Measurements from ENCODE around the gene MRPS16. TPM values are rescaled to one million over a fixed set of nuclear protein-coding genes. Genes with fewer than 3 reads are reported as not detected.

The MRPS16 gene
- polyA plus RNA-seq (74.6 and 80.6 TPM in 2 replicates), polyA minus RNA-seq (98.1 and 98.4 TPM in 2 replicates)

DNA sequence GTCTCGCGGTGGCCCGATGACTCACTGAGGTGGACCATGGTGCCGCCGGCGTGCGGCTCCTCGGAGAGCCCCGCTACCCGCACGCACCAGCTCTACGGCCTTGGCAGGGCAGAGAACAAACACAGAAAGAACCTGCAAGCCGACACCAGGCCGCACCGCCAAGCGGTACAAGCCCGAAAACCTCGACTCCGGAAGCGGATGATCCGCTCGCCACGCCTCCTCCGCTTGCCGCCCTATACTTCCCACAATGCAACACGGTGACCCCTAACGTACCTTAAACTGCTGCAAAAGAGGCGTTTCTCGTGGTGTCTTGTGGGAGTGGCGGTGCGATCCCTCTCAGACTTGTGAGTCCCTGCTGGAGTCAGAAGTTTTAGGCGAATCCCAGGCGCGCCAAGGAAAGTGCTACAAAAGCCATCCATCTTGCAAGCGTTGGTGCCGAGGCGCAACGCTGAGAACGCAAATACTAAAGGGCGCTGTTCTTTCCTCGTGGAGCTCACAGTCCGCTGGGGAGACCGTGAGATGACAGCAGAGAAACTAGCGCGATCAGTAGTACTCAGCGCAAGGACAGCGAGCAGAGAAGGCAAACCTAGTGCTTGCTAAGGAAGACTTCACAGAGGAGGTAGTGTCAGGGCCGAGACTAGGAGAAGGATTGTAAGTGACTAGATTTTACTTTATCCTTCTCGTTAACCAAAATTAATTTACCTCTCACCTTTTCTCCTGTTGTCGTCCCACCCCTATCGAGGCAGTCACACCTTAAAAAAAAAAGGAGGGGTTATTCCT lies at the start of gene MRPS16:
MRPS16 (minus strand) TSS at position 200 of the 780 bp plus-strand sequence; CDS start at position 38, 162 bp downstream.
- Histone ChIP-seq H3K9me2 (ENCODE audit: insufficient read depth, low read length) (no peaks in the 10 kb centered on the region), H3K4me2 (ENCODE audit: low read length) (peak within 1 kb of the TSS; percentile 99), H3K4me3 (ENCODE audit: low read length) (peak within 1 kb of the TSS; percentile 89), H4K20me1 (ENCODE audit: insufficient read depth) (no peaks in the 10 kb centered on the region), H3K36me3 (ENCODE audit: insufficient read depth, low read length) (no peaks in the 10 kb centered on the region), H3K27ac (ENCODE audit: low read length) (peak within 1 kb of the TSS; percentile 88), H3K9me3 (ENCODE audit: low read length) (no peaks in the 10 kb centered on the region), H3K79me2 (replicated peaks; ENCODE audit: insufficient read depth, low read length) (peaks cover 17% of the 10 kb centered on the region), H3K27me3 (ENCODE audit: insufficient read depth, low read depth, low read length) (no peaks in the 10 kb centered on the region), H3F3A (ENCODE audit: insufficient read depth, low read length, poor library complexity, severe bottlenecking) (no peaks in the 10 kb centered on the region), H3K9ac (ENCODE audit: low read length) (peak within 1 kb of the TSS; percentile 93), H2AFZ (ENCODE audit: low read depth, low read length) (peak within 1 kb of the TSS; percentile 93)
- TF ChIP-seq, protein P1, sequence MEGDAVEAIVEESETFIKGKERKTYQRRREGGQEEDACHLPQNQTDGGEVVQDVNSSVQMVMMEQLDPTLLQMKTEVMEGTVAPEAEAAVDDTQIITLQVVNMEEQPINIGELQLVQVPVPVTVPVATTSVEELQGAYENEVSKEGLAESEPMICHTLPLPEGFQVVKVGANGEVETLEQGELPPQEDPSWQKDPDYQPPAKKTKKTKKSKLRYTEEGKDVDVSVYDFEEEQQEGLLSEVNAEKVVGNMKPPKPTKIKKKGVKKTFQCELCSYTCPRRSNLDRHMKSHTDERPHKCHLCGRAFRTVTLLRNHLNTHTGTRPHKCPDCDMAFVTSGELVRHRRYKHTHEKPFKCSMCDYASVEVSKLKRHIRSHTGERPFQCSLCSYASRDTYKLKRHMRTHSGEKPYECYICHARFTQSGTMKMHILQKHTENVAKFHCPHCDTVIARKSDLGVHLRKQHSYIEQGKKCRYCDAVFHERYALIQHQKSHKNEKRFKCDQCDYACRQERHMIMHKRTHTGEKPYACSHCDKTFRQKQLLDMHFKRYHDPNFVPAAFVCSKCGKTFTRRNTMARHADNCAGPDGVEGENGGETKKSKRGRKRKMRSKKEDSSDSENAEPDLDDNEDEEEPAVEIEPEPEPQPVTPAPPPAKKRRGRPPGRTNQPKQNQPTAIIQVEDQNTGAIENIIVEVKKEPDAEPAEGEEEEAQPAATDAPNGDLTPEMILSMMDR (IDR thresholded peaks at IDR 0.05; ENCODE audit: poor library complexity, severe bottlenecking): no peak
- TF ChIP-seq EP300 (conservative IDR thresholded peaks at IDR 0.05; ENCODE audit: poor library complexity, severe bottlenecking) (peak; percentile 33), TAF1 (IDR thresholded peaks at IDR 0.05; ENCODE audit: low read depth) (no peak), RAD21 (conservative IDR thresholded peaks at IDR 0.05) (peak; percentile 25), SMC3 (conservative IDR thresholded peaks at IDR 0.05; ENCODE audit: poor library complexity) (no peak), EZH2 (IDR thresholded peaks at IDR 0.05; ENCODE audit: borderline replicate concordance, insufficient read depth, low read length, poor library complexity, severe bottlenecking) (no peak), POLR2AphosphoS5 (IDR thresholded peaks at IDR 0.05) (peak; percentile 92), MXI1 (conservative IDR thresholded peaks at IDR 0.05; ENCODE audit: poor library complexity, severe bottlenecking) (peak; percentile 97)
- TF ChIP-seq, protein P2, sequence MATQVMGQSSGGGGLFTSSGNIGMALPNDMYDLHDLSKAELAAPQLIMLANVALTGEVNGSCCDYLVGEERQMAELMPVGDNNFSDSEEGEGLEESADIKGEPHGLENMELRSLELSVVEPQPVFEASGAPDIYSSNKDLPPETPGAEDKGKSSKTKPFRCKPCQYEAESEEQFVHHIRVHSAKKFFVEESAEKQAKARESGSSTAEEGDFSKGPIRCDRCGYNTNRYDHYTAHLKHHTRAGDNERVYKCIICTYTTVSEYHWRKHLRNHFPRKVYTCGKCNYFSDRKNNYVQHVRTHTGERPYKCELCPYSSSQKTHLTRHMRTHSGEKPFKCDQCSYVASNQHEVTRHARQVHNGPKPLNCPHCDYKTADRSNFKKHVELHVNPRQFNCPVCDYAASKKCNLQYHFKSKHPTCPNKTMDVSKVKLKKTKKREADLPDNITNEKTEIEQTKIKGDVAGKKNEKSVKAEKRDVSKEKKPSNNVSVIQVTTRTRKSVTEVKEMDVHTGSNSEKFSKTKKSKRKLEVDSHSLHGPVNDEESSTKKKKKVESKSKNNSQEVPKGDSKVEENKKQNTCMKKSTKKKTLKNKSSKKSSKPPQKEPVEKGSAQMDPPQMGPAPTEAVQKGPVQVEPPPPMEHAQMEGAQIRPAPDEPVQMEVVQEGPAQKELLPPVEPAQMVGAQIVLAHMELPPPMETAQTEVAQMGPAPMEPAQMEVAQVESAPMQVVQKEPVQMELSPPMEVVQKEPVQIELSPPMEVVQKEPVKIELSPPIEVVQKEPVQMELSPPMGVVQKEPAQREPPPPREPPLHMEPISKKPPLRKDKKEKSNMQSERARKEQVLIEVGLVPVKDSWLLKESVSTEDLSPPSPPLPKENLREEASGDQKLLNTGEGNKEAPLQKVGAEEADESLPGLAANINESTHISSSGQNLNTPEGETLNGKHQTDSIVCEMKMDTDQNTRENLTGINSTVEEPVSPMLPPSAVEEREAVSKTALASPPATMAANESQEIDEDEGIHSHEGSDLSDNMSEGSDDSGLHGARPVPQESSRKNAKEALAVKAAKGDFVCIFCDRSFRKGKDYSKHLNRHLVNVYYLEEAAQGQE (IDR thresholded peaks at IDR 0.05; ENCODE audit: borderline replicate concordance): peak; percentile 77

DNA sequence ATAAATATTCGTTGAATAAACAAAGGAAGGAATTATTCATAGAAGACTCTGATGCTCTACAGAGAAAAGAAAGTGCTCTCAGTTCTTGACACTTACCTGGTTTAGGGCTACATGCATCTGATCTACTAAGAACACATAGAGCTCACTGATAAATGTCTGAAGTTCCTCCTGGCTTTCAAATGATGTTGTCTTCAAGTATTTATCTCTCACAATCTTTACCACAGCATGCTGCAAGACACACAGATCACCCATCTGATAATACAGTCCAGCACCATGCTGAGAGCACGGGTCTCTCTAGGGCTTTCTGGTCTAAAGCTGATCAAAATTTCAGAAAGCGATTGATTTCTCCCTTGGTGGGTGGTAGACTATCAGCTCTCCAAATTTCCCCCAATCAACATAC lies 44.5 kb upstream of the MRPS16 start:
- Histone ChIP-seq H3K9ac (ENCODE audit: low read length) (no peak overlapping the region), H3K79me2 (replicated peaks; ENCODE audit: insufficient read depth, low read length) (no peaks in the 10 kb centered on the region), H3K9me2 (ENCODE audit: insufficient read depth, low read length) (no peaks in the 10 kb centered on the region), H3K36me3 (ENCODE audit: insufficient read depth, low read length) (no peaks in the 10 kb centered on the region), H3F3A (ENCODE audit: insufficient read depth, low read length, poor library complexity, severe bottlenecking) (no peaks in the 10 kb centered on the region), H3K27ac (ENCODE audit: low read length) (no peak overlapping the region), H3K4me2 (ENCODE audit: low read length) (no peak overlapping the region), H4K20me1 (ENCODE audit: insufficient read depth) (no peaks in the 10 kb centered on the region), H3K27me3 (ENCODE audit: insufficient read depth, low read depth, low read length) (no peaks in the 10 kb centered on the region), H3K4me3 (ENCODE audit: low read length) (no peak overlapping the region), H2AFZ (ENCODE audit: low read depth, low read length) (no peak overlapping the region), H3K9me3 (ENCODE audit: low read length) (no peaks in the 10 kb centered on the region)
- TF ChIP-seq, protein P2 (IDR thresholded peaks at IDR 0.05; ENCODE audit: borderline replicate concordance): no peak
